Keratinocyte (primary cell): ENCODE data around the gene NUBP2.

Experiments used
- EZH2 ChIP-seq: IDR thresholded peaks from one replicate; pipeline ENCODE4 v1.6.1; 2012; ENCODE audit warnings: inconsistent platforms, mild to moderate bottlenecking, low read length, moderate library complexity
- TF ChIP-seq, protein P1 (sequence below), 3 experiments: IDR thresholded peaks in 1 of 3; conservative IDR thresholded peaks in 1 of 3; optimal IDR thresholded peaks in 1 of 3; 2 replicates in 2 of 3; 3 replicates in 1 of 3; pipeline versions ENCODE3 to v1.5.1; 2011; ENCODE audit warnings: low read length in 3 of 3, mild to moderate bottlenecking in 3 of 3, moderate library complexity in 2 of 3, control low read depth in 1 of 3, inconsistent platforms in 1 of 3; ENCODE audit not compliant: insufficient read depth in 2 of 3; ENCODE audit errors: extremely low read depth in 1 of 3

DNA sequence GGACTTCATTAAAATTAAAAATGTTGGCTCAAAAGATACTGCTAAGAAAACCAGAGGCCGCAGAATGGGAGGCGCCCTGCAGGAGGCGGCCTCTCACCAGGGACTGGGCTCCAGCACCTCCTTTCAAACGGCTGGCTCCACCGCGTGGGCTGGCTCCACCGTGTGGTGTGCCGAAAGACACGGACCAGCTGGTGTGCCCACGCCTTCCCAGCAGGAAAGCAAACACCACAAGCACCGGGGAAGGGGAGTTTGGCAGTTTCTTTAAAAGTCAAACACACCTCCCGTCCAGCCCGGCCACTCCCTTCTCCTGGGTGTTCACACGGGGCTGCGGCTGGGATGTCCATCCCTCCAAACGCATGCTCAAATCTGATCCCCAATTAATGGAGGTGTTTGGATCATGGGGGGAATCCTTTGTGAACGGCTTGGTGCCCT, 30.0 kb downstream of the NUBP2 start:
- TF ChIP-seq, protein P1, sequence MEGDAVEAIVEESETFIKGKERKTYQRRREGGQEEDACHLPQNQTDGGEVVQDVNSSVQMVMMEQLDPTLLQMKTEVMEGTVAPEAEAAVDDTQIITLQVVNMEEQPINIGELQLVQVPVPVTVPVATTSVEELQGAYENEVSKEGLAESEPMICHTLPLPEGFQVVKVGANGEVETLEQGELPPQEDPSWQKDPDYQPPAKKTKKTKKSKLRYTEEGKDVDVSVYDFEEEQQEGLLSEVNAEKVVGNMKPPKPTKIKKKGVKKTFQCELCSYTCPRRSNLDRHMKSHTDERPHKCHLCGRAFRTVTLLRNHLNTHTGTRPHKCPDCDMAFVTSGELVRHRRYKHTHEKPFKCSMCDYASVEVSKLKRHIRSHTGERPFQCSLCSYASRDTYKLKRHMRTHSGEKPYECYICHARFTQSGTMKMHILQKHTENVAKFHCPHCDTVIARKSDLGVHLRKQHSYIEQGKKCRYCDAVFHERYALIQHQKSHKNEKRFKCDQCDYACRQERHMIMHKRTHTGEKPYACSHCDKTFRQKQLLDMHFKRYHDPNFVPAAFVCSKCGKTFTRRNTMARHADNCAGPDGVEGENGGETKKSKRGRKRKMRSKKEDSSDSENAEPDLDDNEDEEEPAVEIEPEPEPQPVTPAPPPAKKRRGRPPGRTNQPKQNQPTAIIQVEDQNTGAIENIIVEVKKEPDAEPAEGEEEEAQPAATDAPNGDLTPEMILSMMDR (optimal IDR thresholded peaks at IDR 0.05 in 1 of 3, IDR thresholded peaks at IDR 0.05 in 1 of 3, conservative IDR thresholded peaks at IDR 0.05 in 1 of 3; ENCODE audit: extremely low read depth in 1 of 3, insufficient read depth in 2 of 3, low read length in 3 of 3) = peak; percentile 61 to 80 (median 73)
- TF ChIP-seq EZH2 = no peak
